Testis (tissue), 5 donors: ENCODE data around the gene OSTF1. TPM values are rescaled to one million over a fixed set of nuclear protein-coding genes. Genes with fewer than 3 reads are reported as not detected.

ENCODE experiments used
- DNase-seq: peaks from one replicate; pipeline ENCODE4 v3.0.0-alpha.2; 2019
- H3K27ac ChIP-seq, 2 donors: fragments of 200-600 bp; sonication (generic); one replicate each; pipeline ENCODE4 v1.5.1; 2019
- H3K27me3 ChIP-seq: fragments of 200-600 bp; sonication (generic); one replicate; pipeline ENCODE4 v1.5.1; 2019
- H3K36me3 ChIP-seq: fragments of 200-600 bp; sonication (generic); one replicate; pipeline ENCODE4 v1.5.1; 2017; ENCODE audit warnings: low read depth; ENCODE audit errors: missing control alignments
- H3K4me1 ChIP-seq: fragments of 200-600 bp; sonication (generic); one replicate; pipeline ENCODE4 v1.5.1; 2019
- H3K4me3 ChIP-seq, 2 donors: fragments of 200-600 bp; sonication (generic); one replicate each; pipeline ENCODE4 v1.5.1; 2017 to 2019
- H3K9me3 ChIP-seq: fragments of 200-600 bp; sonication (generic); one replicate; pipeline ENCODE4 v1.5.1; 2017
- POLR2A ChIP-seq: fragments of 450-650 bp; IDR thresholded peaks from one replicate; pipeline ENCODE4 v1.6.1; 2017; ENCODE audit warnings: antibody characterized with exemption, mild to moderate bottlenecking, moderate library complexity
- WGBS, 2 donors: methylation state at CpG; one replicate each; pipeline ENCODE4 v1.1.5; 2018; 5-methylcytosine and 5-hydroxymethylcytosine counted together
- intact Hi-C: fragments of 100-400 bp; cut with DNase I; formaldehyde crosslinking; loops from one replicate; pipeline ENCODE4 v1.15.1; 2023; ENCODE audit warnings: low total_unique reads
- long read RNA-seq, 2 donors: transcript quantifications; one replicate each; lab custom pipeline, GENCODE V29; 2026
- polyA plus RNA-seq: library from polyadenylated mRNA; stranded (reverse); fragments of 350-450 nt; fragmentation: Illumina TruSeq; extraction: RNeasy Lipid Tissue Mini Kit (QIAGEN cat#74804); gene quantifications from one replicate; pipeline ENCODE4 v1.2.3, GENCODE V29; 2014; ENCODE audit warnings: low read depth, low replicate concordance; ENCODE audit not compliant: insufficient read depth
- total RNA-seq, 2 donors: library from RNA; depleted of rRNA; stranded (reverse); fragments of >200 nt; gene quantifications; one replicate each; pipeline ENCODE4 v1.2.3, GENCODE V29; 2016
- TF ChIP-seq, protein P1 (sequence below), 3 experiments: fragments of 450-650 bp in 2 of 3; fragments of 200-600 bp in 1 of 3; sonication (generic) in 1 of 3; IDR thresholded peaks; one replicate each; pipeline ENCODE4 v1.5.1; 2016 to 2019; ENCODE audit warnings: antibody characterized with exemption in 3 of 3, mild to moderate bottlenecking in 2 of 3, moderate library complexity in 1 of 3

Gene OSTF1, protein sequence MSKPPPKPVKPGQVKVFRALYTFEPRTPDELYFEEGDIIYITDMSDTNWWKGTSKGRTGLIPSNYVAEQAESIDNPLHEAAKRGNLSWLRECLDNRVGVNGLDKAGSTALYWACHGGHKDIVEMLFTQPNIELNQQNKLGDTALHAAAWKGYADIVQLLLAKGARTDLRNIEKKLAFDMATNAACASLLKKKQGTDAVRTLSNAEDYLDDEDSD
- total RNA-seq (10 to 100 TPM; 25.2 to 25.6 TPM), polyA plus RNA-seq (34.2 TPM)
- long read RNA-seq, donor 1, transcript OSTF1-201 (10 exons, 1,319 nt) = major isoform, 16 of 38 reads
- long read RNA-seq, donor 1, partial matches to known transcripts = 22 of 38 reads
- long read RNA-seq, donor 1, other reads (novel, unspliced or antisense) = 0 of 38 reads
- long read RNA-seq, donor 2, transcript OSTF1-201 (10 exons, 1,319 nt) = major isoform, 15 of 30 reads
- long read RNA-seq, donor 2, partial matches to known transcripts = 15 of 30 reads
- long read RNA-seq, donor 2, other reads (novel, unspliced or antisense) = 0 of 30 reads

DNA sequence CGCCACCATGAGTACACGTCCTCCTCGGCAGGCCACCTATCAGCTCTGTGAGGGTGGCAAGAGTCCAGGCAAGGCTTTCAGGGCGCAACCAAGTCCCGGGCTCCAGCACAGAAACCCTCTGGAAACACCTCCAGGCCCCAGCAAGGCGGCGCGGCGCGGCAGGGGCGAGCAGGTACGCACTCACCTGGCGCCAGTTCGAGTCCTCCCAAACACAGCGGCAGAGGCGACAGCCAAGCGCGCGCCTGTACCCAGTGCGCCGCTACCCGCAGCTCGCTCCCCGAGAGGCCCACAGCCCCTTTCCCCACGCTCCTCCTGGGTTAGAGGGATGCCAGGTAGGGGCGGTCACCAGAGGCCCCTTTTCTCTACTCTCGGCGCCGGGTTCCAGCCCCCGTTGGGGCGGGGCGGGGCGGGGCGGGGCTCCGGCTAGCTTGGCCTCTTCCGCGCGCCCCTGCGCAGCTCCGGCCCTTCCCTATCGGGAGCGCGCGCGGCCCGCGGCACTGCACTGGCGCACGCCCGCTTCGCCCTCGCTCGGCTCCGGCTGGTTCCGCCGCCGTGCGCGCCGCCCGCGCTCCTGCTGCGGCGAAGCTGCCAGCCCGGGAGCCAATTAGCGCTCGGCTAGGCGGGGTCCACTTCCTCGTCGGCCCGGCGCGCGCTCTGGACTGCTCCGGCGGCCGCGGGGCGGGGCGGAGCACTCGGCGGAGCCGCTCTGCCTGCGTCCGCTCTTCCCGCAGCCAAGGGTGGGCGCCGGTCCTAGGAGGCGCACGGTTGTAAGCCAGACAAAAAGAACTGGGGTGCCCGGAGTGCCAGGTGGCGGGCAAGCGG is at the start of gene OSTF1, which contains the start of gene NMRK1:
Gene OSTF1, plus strand, starts transcription at position 691 of the 822 bp plus-strand sequence. CDS start 179 bp downstream, outside the sequence.
Gene NMRK1, minus strand, starts transcription at position 332 of the 822 bp plus-strand sequence. CDS start 5,040 bp downstream, outside the sequence.
- H3K4me1 ChIP-seq = peaks cover 30% of the 10 kb centered on the region
- no peaks in the 10 kb centered on the region for H3K27me3 ChIP-seq
- WGBS, 2 donors = 0 to 2% methylated on average over 10 to 92 of the region's 93 CpGs
- peak; percentile 97 for DNase-seq
- no peaks in the 10 kb centered on the region for H3K9me3 ChIP-seq
- intact Hi-C loops = no loop called here
- peak within 1 kb of the TSS; percentile 87 to 98 for H3K27ac ChIP-seq
- H3K36me3 ChIP-seq = no peaks in the 10 kb centered on the region
- peak; percentile 22 for TF ChIP-seq POLR2A
- TF ChIP-seq, protein P1, sequence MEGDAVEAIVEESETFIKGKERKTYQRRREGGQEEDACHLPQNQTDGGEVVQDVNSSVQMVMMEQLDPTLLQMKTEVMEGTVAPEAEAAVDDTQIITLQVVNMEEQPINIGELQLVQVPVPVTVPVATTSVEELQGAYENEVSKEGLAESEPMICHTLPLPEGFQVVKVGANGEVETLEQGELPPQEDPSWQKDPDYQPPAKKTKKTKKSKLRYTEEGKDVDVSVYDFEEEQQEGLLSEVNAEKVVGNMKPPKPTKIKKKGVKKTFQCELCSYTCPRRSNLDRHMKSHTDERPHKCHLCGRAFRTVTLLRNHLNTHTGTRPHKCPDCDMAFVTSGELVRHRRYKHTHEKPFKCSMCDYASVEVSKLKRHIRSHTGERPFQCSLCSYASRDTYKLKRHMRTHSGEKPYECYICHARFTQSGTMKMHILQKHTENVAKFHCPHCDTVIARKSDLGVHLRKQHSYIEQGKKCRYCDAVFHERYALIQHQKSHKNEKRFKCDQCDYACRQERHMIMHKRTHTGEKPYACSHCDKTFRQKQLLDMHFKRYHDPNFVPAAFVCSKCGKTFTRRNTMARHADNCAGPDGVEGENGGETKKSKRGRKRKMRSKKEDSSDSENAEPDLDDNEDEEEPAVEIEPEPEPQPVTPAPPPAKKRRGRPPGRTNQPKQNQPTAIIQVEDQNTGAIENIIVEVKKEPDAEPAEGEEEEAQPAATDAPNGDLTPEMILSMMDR (IDR thresholded peaks at IDR 0.05) = no peak
- H3K4me3 ChIP-seq = peak within 1 kb of the TSS; percentile 91 to 92

DNA sequence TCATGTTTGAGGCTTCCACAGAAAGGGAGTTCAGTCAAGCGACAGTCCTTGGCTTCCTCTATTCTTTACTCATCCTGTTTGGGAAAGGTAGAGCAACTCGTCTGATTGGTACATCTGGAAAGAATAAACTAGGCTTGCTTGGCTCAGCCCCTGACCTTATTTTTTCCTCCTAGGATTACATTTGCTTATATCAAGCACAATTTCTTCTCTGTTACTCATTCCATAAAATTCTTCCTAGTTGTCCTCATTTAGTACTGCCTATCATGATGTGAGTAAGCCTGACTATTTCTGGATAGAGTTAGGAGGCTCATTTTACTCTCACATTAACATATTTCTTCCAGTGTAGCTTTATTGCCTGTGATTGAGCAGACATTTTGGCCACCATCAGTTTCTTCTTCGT is 49.3 kb upstream of the OSTF1 start:
- no peaks in the 10 kb centered on the region for H3K36me3 ChIP-seq
- H3K9me3 ChIP-seq = no peaks in the 10 kb centered on the region
- intact Hi-C loops = no loop called here
- no peak for DNase-seq
- H3K4me1 ChIP-seq = no peaks in the 10 kb centered on the region
- H3K27ac ChIP-seq = no peak overlapping the region
- 63 to 66% methylated on average over 3 of the region's 3 CpGs for WGBS, 2 donors
- H3K27me3 ChIP-seq = no peaks in the 10 kb centered on the region
- no peak overlapping the region for H3K4me3 ChIP-seq
- TF ChIP-seq, protein P1 (IDR thresholded peaks at IDR 0.05) = no peak
- TF ChIP-seq POLR2A = no peak

DNA sequence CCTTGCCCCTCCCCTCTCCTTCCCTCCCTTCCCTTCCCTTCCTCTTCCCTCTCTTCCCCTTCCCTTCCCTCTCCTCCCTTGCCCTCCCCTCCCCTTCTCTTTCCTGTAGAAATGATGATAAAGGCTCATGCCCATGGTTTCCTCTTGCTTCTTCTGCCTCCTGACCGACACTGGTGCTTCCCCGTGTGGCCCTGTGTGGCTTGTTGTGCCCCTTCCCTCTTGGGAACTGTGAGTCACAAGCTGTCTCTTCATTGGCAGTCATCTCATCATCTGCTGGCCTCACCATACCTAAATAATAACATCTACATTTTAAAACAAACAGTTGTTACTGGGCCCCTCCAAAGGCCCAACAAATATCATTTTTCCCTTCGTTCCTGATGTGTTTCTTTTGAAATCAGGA is 48.5 kb upstream of the OSTF1 start:
- DNase-seq = no peak
- Histone ChIP-seq H3K9me3 (no peaks in the 10 kb centered on the region), H3K36me3 (no peaks in the 10 kb centered on the region), H3K27ac (no peak overlapping the region), H3K4me3 (no peak overlapping the region), H3K27me3 (no peaks in the 10 kb centered on the region), H3K4me1 (no peaks in the 10 kb centered on the region)
- intact Hi-C loops = no loop called here
- WGBS, 2 donors = 84 to 91% methylated on average over 3 of the region's 3 CpGs
- TF ChIP-seq, protein P1 (IDR thresholded peaks at IDR 0.05) = no peak
- TF ChIP-seq POLR2A = no peak

DNA sequence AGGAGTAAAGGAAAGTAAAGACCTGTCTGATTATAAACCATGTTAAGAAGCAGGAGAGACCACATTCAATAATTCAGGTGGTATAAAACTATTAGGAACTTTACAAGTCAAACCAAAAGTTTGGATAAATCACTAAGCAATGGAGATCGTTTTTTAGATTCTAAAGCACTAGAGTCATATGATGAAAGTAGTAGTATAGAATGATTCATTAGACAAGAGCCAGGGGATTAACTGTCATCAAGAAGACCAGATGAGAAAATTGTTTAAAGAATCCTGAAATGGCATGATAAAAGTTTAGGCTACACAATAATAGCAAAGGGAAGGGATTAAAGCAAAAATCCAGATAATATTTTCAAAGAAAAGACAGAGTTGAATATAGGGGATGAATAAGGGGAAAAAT is 47.3 kb upstream of the OSTF1 start:
- Histone ChIP-seq H3K9me3 (no peaks in the 10 kb centered on the region), H3K27me3 (no peaks in the 10 kb centered on the region), H3K4me1 (no peaks in the 10 kb centered on the region), H3K36me3 (no peaks in the 10 kb centered on the region), H3K27ac (no peak overlapping the region), H3K4me3 (no peak overlapping the region)
- 70 to 91% methylated on average over 1 of the region's 1 CpG for WGBS, 2 donors
- TF ChIP-seq, protein P1 (IDR thresholded peaks at IDR 0.05) = no peak
- TF ChIP-seq POLR2A = no peak
- intact Hi-C loops = no loop called here
- no peak for DNase-seq
